SK-N-SH (cell line): ENCODE measurements around the gene MAB21L3. TPM values are rescaled to one million over a fixed set of nuclear protein-coding genes. Genes with fewer than 3 reads are reported as not detected.

Experiments
- CTCF ChIA-PET: fragments of 300-600, 350-600 bp; formaldehyde crosslinking; extraction: SDS; loops from one replicate; lab custom pipeline; 2021; lab: Yijun Ruan, JAX
- POLR2A ChIA-PET: fragments of 350-600 bp; sonication (Branson Sonifier 250); formaldehyde crosslinking; extraction: SDS; loops from one replicate; lab custom pipeline; 2020; ENCODE audit warnings: antibody characterized with exemption, inconsistent platforms; lab: Yijun Ruan, JAX
- DNase-seq: peaks from one replicate; pipeline ENCODE4 v3.0.0; 2012
- H2AFZ ChIP-seq: fragments of 200-600 bp; sonication (generic); 2 replicates; pipeline ENCODE4 v1.8.1; 2016; ENCODE audit warnings: antibody characterized with exemption, mild to moderate bottlenecking, low read depth
- H3F3A ChIP-seq: fragments of 200-600 bp; sonication (generic); replicated peaks from 2 replicates; pipeline ENCODE3; 2016; ENCODE audit warnings: antibody characterized with exemption, mild to moderate bottlenecking; ENCODE audit not compliant: insufficient read depth
- H3K27ac ChIP-seq, 2 experiments: fragments of 200-500 bp in 1 of 2; fragments of 200-600 bp in 1 of 2; sonication (Bioruptor generic) in 1 of 2; sonication (generic), shearing (Covaris generic) in 1 of 2; 2 replicates each; pipeline versions ENCODE4 v1.5.1 to v1.6.1; 2014 to 2016; ENCODE audit warnings: low read depth in 2 of 2, inconsistent platforms in 1 of 2, low read length in 1 of 2, mild to moderate bottlenecking in 1 of 2, mixed read lengths in 1 of 2
- H3K27me3 ChIP-seq: fragments of 200-600 bp; sonication (generic), shearing (Covaris generic); 2 replicates; pipeline ENCODE4 v1.6.1; 2016; ENCODE audit warnings: mixed run types; ENCODE audit not compliant: insufficient read depth
- H3K36me3 ChIP-seq, 2 experiments: fragments of 200-500 bp in 1 of 2; fragments of 200-600 bp in 1 of 2; sonication (Bioruptor generic) in 1 of 2; sonication (generic) in 1 of 2; replicated peaks in 1 of 2; 2 replicates each; pipeline versions ENCODE3 to v1.5.1; 2014 to 2016; ENCODE audit warnings: low read length in 1 of 2, mild to moderate bottlenecking in 1 of 2; ENCODE audit not compliant: insufficient read depth in 2 of 2, control insufficient read depth in 1 of 2
- H3K4me1 ChIP-seq, 2 experiments: fragments of 200-500 bp in 1 of 2; fragments of 200-600 bp in 1 of 2; sonication (Bioruptor generic) in 1 of 2; sonication (generic), shearing (Covaris generic) in 1 of 2; 2 replicates each; pipeline versions ENCODE4 v1.5.1 to v1.6.1; 2014 to 2016; ENCODE audit warnings: low read depth in 1 of 2, low read length in 1 of 2, mixed run types in 1 of 2; ENCODE audit not compliant: insufficient read depth in 2 of 2, control insufficient read depth in 1 of 2
- H3K4me2 ChIP-seq: fragments of 200-600 bp; sonication (generic), shearing (Covaris generic); 2 replicates; pipeline ENCODE4 v1.6.1; 2017; ENCODE audit warnings: mixed run types
- H3K4me3 ChIP-seq, 2 experiments: fragments of 200-500 bp in 1 of 2; fragments of 200-600 bp in 1 of 2; sonication (Bioruptor generic) in 1 of 2; sonication (generic), shearing (Covaris generic) in 1 of 2; 2 replicates each; pipeline versions ENCODE4 v1.5.1 to v1.8.1; 2014 to 2016; ENCODE audit warnings: low read depth in 2 of 2, inconsistent platforms in 1 of 2, low read length in 1 of 2, mild to moderate bottlenecking in 1 of 2, mixed read lengths in 1 of 2, moderate library complexity in 1 of 2
- H3K79me2 ChIP-seq: fragments of 200-600 bp; sonication (generic); 2 replicates; pipeline ENCODE4 v1.8.1; 2017; ENCODE audit warnings: mild to moderate bottlenecking; ENCODE audit not compliant: insufficient read depth
- H3K9ac ChIP-seq: fragments of 200-600 bp; sonication (generic); 2 replicates; pipeline ENCODE4 v1.6.1; 2017; ENCODE audit warnings: mixed run types
- H3K9me2 ChIP-seq: fragments of 200-600 bp; sonication (generic); 2 replicates; pipeline ENCODE4 v1.6.1; 2017; ENCODE audit warnings: mixed run types
- H3K9me3 ChIP-seq: fragments of 200-600 bp; sonication (generic); 2 replicates; pipeline ENCODE4 v1.6.1; 2017; ENCODE audit warnings: mixed run types, mild to moderate bottlenecking, moderate library complexity
- H4K20me1 ChIP-seq: fragments of 200-600 bp; sonication (generic); 2 replicates; pipeline ENCODE4 v1.6.1; 2017; ENCODE audit warnings: mild to moderate bottlenecking, mixed run types; ENCODE audit not compliant: insufficient read depth
- CHD2 ChIP-seq: fragments of 150-350 bp; IDR thresholded peaks from 2 replicates; pipeline ENCODE4 v1.6.1; 2018; ENCODE audit warnings: low read length; ENCODE audit not compliant: partially characterized antibody
- FOSL2 ChIP-seq: IDR thresholded peaks from 2 replicates; pipeline ENCODE4 v1.4.0; 2012; ENCODE audit warnings: low read depth, mild to moderate bottlenecking, moderate library complexity, borderline replicate concordance
- FOXJ3 ChIP-seq: sonication (generic); formaldehyde crosslinking; IDR thresholded peaks from 2 replicates; pipeline ENCODE4 v1.5.1; 2020; ENCODE audit warnings: mild to moderate bottlenecking, missing genetic modification reagents
- FOXM1 ChIP-seq: IDR thresholded peaks from 2 replicates; pipeline ENCODE4 v1.4.0; 2012; ENCODE audit warnings: low read depth, mild to moderate bottlenecking
- GABPA ChIP-seq: IDR thresholded peaks from 2 replicates; pipeline ENCODE4 v1.4.0; 2012; ENCODE audit warnings: low read depth, mild to moderate bottlenecking
- GATA2 ChIP-seq: sonication (generic); formaldehyde crosslinking; IDR thresholded peaks from 2 replicates; pipeline ENCODE4 v1.5.0; 2020; ENCODE audit warnings: mild to moderate bottlenecking, missing genetic modification reagents
- JUND ChIP-seq: IDR thresholded peaks from 2 replicates; pipeline ENCODE4 v1.4.0; 2012
- RAD21 ChIP-seq: IDR thresholded peaks from 2 replicates; pipeline ENCODE4 v1.6.1; 2012; ENCODE audit warnings: mild to moderate bottlenecking, low read length
- RCOR1 ChIP-seq: fragments of 150-350 bp; IDR thresholded peaks from 2 replicates; pipeline ENCODE4 v1.6.1; 2017; ENCODE audit warnings: antibody characterized with exemption, low read length
- RFX5 ChIP-seq: IDR thresholded peaks from 2 replicates; pipeline ENCODE4 v1.6.1; 2012; ENCODE audit warnings: mild to moderate bottlenecking, improper control_type of control experiment, low read length
- RXRA ChIP-seq: IDR thresholded peaks from 2 replicates; pipeline ENCODE4 v1.4.0; 2012; ENCODE audit warnings: low read depth, mild to moderate bottlenecking, borderline replicate concordance
- SMC3 ChIP-seq: IDR thresholded peaks from 2 replicates; pipeline ENCODE4 v1.6.1; 2012; ENCODE audit warnings: low read depth, low read length, improper control_type of control experiment
- TCF12 ChIP-seq: IDR thresholded peaks from 2 replicates; pipeline ENCODE4 v1.4.0; 2012
- YY1 ChIP-seq: IDR thresholded peaks from 2 replicates; pipeline ENCODE4 v1.4.0; 2012; ENCODE audit warnings: low read depth, mild to moderate bottlenecking
- WGBS: methylation state at CpG from one replicate; pipeline ENCODE4 v1.1.6; 2017; ENCODE audit warnings: low lambda C conversion rate; 5-methylcytosine and 5-hydroxymethylcytosine counted together
- polyA plus RNA-seq, 3 experiments: library from polyadenylated mRNA; depleted of rRNA; stranded (reverse); fragments of >200 nt; gene quantifications; 2 replicates each; pipeline ENCODE4 v1.2.3, GENCODE V29; 2012
- TF ChIP-seq, protein P1 (sequence below): IDR thresholded peaks from 2 replicates; pipeline ENCODE4 v1.4.0; 2012; ENCODE audit warnings: low read depth
- TF ChIP-seq, protein P2 (sequence below): IDR thresholded peaks from 2 replicates; pipeline ENCODE4 v1.6.1; 2012; ENCODE audit warnings: mild to moderate bottlenecking, low read depth, low read length, moderate library complexity

Gene MAB21L3
- polyA plus RNA-seq, 1 of the 3 experiments (the other 2 are of a cell fraction), result not detected

DNA sequence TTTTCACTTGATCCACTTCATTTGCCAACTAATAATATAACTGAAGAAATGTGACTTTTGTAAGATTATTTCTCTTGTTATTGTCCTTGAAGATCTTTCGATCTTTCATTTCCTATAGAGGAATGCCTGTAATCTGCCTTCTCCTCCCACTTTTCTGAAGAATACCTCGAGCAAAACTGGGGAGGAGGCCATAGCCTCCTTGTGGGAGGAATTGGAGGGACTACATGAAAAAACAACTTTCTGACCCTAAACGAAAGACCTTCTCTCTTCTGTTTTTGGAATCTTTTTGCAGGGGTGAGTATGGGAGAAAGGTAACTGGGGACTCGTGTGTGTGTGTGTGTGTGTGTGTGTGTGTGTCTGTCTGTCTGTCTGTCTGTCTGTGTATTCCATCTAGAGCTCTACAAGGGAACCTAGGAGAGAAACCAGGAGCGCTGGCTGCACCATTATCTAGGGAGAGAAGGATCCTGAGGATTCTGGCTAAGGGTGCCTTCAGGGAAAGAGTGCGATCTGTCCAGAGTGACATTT is 32.4 kb upstream of the MAB21L3 start:
- no peaks in the 10 kb centered on the region; a peak in 1 of 4 replicates for H3K4me1 ChIP-seq
- no peaks in the 10 kb centered on the region for H3K36me3 ChIP-seq
- WGBS, result 53% methylated on average over 6 of the region's 6 CpGs
- H3K9me3 ChIP-seq, result no peaks in the 10 kb centered on the region
- no peak overlapping the region for H3K9ac ChIP-seq
- ChIA-PET CTCF (interaction anchor here (1.0 kb wide), 1 partner anchor 11 kb away, joined by 3 read pairs; no protein-coding TSS in a partner anchor), POLR2A (no interaction called here)
- no peaks in the 10 kb centered on the region for H3K9me2 ChIP-seq
- no peaks in the 10 kb centered on the region for H4K20me1 ChIP-seq
- TF ChIP-seq YY1 (no peak), GATA2 (CRISPR knock-in tag) (no peak), RAD21 (no peak), FOXM1 (no peak), TCF12 (no peak), GABPA (no peak), SMC3 (no peak), RXRA (no peak), RFX5 (no peak), CHD2 (no peak), RCOR1 (no peak), JUND (no peak), FOSL2 (no peak), FOXJ3 (no peak)
- TF ChIP-seq, protein P1, sequence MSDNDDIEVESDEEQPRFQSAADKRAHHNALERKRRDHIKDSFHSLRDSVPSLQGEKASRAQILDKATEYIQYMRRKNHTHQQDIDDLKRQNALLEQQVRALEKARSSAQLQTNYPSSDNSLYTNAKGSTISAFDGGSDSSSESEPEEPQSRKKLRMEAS, result no peak
- TF ChIP-seq, protein P2, sequence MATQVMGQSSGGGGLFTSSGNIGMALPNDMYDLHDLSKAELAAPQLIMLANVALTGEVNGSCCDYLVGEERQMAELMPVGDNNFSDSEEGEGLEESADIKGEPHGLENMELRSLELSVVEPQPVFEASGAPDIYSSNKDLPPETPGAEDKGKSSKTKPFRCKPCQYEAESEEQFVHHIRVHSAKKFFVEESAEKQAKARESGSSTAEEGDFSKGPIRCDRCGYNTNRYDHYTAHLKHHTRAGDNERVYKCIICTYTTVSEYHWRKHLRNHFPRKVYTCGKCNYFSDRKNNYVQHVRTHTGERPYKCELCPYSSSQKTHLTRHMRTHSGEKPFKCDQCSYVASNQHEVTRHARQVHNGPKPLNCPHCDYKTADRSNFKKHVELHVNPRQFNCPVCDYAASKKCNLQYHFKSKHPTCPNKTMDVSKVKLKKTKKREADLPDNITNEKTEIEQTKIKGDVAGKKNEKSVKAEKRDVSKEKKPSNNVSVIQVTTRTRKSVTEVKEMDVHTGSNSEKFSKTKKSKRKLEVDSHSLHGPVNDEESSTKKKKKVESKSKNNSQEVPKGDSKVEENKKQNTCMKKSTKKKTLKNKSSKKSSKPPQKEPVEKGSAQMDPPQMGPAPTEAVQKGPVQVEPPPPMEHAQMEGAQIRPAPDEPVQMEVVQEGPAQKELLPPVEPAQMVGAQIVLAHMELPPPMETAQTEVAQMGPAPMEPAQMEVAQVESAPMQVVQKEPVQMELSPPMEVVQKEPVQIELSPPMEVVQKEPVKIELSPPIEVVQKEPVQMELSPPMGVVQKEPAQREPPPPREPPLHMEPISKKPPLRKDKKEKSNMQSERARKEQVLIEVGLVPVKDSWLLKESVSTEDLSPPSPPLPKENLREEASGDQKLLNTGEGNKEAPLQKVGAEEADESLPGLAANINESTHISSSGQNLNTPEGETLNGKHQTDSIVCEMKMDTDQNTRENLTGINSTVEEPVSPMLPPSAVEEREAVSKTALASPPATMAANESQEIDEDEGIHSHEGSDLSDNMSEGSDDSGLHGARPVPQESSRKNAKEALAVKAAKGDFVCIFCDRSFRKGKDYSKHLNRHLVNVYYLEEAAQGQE, result no peak
- TF ChIP-seq, all 33 proteins: peak for 0
- H3K79me2 ChIP-seq, result no peaks in the 10 kb centered on the region
- H3K4me3 ChIP-seq, result no peak overlapping the region
- no peak overlapping the region for H2AFZ ChIP-seq
- no peak overlapping the region for H3K27ac ChIP-seq
- no peak overlapping the region for H3K4me2 ChIP-seq
- no peak for DNase-seq
- no peaks in the 10 kb centered on the region for H3K27me3 ChIP-seq
- no peaks in the 10 kb centered on the region for H3F3A ChIP-seq

DNA sequence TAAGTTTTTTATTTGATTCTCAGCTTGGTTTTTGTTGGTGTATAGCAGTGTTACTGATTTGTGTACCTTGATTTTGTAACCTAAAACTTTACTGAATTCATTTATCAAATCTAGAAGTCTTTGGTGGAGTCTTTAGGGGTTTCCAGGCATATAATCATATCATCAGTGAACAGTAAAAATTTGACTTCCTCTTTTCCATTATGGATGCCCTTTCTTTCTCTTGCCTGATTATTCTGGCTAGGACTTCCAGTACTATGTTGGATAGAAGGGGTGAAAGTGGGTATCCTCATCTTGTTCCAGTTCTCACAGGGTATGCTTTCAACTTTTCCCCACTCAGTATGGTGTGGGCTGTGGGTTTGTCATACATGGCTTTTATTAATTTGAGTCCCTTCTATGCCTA is 23.6 kb upstream of the MAB21L3 start:
- Histone ChIP-seq H3K27ac (no peak overlapping the region), H3K4me3 (no peak overlapping the region), H3K9me3 (no peaks in the 10 kb centered on the region), H3K9ac (no peak overlapping the region), H3K79me2 (no peaks in the 10 kb centered on the region), H3F3A (no peaks in the 10 kb centered on the region), H3K9me2 (no peaks in the 10 kb centered on the region), H2AFZ (no peak overlapping the region), H4K20me1 (no peaks in the 10 kb centered on the region), H3K36me3 (no peaks in the 10 kb centered on the region), H3K27me3 (no peaks in the 10 kb centered on the region), H3K4me1 (no peaks in the 10 kb centered on the region), H3K4me2 (no peak overlapping the region)
- CTCF ChIA-PET, result no interaction called here
- TF ChIP-seq GABPA, result no peak
- DNase-seq, result no peak
- POLR2A ChIA-PET, result no interaction called here
